ENCODE data around the gene ADAMTSL2.

Gene ADAMTSL2

GRCh38 chr9:133579601-133580418 is 45.3 kb downstream of the ADAMTSL2 start:
- in situ Hi-C loops (cut with MboI; ENCODE audit: low sequenced_read_pairs, unreplicated experiment), result no loop called here
- DNase-seq (ENCODE audit: low spot score), result no peak
- TF ChIP-seq CTCF (IDR thresholded peaks at IDR 0.05; ENCODE audit: borderline replicate concordance, control extremely low read depth, extremely low read depth, insufficient read depth, missing control alignments), result no peak

DNA sequence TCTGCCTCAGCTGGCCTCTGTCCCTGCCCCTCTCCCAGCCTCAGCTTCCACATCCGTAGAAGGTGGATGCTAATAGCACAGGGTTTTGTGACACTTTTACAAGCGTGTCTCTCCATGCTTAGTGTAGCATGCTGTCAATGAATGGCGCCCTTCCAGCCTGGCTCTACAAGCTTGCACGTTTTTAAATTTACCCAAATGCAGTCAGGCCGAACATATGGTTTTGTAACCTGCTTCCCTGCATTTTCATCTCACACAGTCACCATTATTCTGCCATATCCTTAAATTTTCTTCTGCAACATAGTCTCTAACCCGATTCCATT is 45.9 kb downstream of the ADAMTSL2 start:
- TF ChIP-seq CTCF (IDR thresholded peaks at IDR 0.05; ENCODE audit: borderline replicate concordance, control extremely low read depth, extremely low read depth, insufficient read depth, missing control alignments), result no peak
- no peak for DNase-seq (ENCODE audit: low spot score)
- in situ Hi-C loops (cut with MboI; ENCODE audit: low sequenced_read_pairs, unreplicated experiment), result no loop called here

DNA sequence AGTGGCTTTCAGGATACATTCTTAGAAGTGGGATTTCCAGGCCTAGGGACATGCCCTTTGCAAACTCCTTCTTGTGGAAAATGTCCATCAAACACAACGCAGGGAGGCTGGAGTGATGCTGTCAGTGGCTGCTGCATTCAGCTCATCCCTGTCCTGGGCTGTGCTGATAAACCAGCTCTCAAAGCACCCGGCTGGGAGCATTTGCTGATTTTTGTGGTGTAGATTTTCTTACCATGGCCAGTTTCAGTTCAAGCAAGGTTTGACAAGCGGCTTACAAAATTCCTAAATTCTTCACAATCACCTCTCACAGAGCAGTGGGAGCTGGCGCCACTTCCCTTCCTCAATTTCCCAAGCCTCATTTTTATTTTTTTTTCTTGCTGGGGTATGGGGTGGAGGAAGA is 46.5 kb downstream of the ADAMTSL2 start:
- no peak for DNase-seq (ENCODE audit: low spot score)
- no peak for TF ChIP-seq CTCF (IDR thresholded peaks at IDR 0.05; ENCODE audit: borderline replicate concordance, control extremely low read depth, extremely low read depth, insufficient read depth, missing control alignments)
- in situ Hi-C loops (cut with MboI; ENCODE audit: low sequenced_read_pairs, unreplicated experiment), result no loop called here

DNA sequence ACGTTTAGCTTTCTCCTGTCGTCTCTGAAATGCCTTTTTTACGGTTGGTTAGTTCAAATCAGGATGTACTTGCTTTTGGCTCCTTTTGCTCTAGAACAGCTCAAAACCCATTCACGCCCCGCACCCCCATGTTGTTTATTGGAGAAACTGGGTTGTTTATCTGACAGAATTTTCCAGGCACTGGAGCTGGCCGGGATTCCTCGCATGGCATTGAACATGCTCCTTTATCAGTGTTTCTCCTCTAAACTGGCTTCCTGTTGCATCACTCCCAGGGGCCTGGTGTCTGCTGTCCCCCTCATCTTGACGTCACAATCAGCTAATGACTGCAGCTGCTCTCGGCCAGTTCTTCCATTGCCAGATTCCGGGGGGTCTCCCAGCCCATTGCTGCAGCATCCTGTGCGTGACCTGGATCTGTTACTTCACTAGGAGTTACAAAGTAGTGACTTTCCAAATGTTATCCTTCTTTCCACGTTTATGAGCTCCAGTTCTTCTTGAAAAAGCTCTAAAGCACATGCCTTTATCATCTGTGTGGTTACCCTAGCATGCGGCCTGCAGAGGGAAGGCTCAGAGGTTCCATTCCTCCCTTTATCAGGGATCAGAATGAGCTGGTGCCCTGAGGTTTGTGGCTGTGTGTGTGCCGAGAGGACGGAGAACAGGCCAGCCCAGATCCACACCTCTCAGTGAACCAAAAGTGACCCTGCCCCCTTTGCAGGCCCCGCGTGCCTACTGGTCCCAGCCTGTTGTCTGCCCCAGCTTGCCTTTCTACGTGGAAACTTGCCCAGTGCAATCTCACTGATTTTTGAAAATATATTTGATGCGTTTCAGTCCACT is 47.2 kb downstream of the ADAMTSL2 start:
- no peak for DNase-seq (ENCODE audit: low spot score)
- in situ Hi-C loops (cut with MboI; ENCODE audit: low sequenced_read_pairs, unreplicated experiment), result no loop called here
- no peak for TF ChIP-seq CTCF (IDR thresholded peaks at IDR 0.05; ENCODE audit: borderline replicate concordance, control extremely low read depth, extremely low read depth, insufficient read depth, missing control alignments)

DNA sequence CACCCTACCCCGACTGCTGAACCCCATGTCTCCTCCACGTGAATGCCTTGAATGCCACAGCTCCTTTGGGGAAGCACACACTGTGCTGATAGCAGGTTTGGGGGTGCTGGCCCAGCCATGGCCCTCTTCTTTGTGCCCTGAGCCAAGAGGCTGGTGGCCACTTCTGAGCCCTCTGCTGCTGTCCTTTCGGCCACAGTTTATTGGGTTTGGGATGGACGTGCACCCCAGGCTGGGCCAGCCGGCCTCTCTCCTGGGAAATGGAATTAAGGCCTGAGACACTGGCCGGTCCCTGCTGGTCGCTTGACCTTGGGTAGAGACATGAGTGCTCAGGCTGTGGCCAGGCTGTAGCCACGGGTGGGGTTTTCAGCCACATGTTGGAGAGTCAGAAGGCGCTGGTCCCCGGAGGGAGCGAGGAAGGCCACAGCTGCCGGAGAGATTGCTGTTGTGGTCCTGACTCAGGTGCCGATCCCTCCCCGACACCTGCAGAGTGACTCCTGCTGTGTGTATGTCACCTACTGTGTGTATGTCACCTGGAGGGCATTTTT is 48.1 kb downstream of the ADAMTSL2 start:
- in situ Hi-C loops (cut with MboI; ENCODE audit: low sequenced_read_pairs, unreplicated experiment), result no loop called here
- no peak for DNase-seq (ENCODE audit: low spot score)
- no peak for TF ChIP-seq CTCF (IDR thresholded peaks at IDR 0.05; ENCODE audit: borderline replicate concordance, control extremely low read depth, extremely low read depth, insufficient read depth, missing control alignments)

DNA sequence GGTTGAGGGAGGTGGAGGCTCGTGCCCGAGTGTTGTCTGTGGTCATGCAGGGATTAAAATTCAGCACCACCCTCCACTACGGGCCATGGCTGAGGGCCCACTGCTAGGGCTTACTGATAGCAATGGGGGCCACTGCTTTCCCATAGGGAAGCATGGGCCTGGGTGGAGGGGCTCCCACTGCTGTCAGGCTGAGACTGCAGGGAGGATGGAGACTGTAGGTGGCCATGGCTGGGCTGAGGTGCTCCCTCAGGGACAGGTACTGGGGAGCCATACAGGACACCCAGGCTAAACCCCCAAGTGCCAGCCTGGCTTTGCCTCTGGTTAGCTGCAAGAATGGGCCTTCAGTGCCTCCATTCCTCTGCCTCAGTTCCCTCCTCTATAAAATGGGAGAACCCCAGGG is 48.6 kb downstream of the ADAMTSL2 start:
- DNase-seq (ENCODE audit: low spot score), result no peak
- in situ Hi-C loops (cut with MboI; ENCODE audit: low sequenced_read_pairs, unreplicated experiment), result no loop called here
- no peak for TF ChIP-seq CTCF (IDR thresholded peaks at IDR 0.05; ENCODE audit: borderline replicate concordance, control extremely low read depth, extremely low read depth, insufficient read depth, missing control alignments)
